ENCODE measurements around the gene PLSCR3.

- TF ChIP-seq CTCF (IDR thresholded peaks at IDR 0.05) = no peak
- TF ChIP-seq EZH2 (IDR thresholded peaks at IDR 0.05) = no peak
These were observed 41.8 kb downstream of the PLSCR3 start for GRCh38 chr17:7352503-7352889.

Measured in neural progenitor cell (in vitro differentiated cells).